Measurements from ENCODE around the gene PRXL2C. TPM values are rescaled to one million over a fixed set of nuclear protein-coding genes. Genes with fewer than 3 reads are reported as not detected.
A peak's percentile ranks its signal among the peaks of the same experiment; 100 is the strongest.

PRXL2C gene
- total RNA-seq, 1 donor from 2014 or later = 6.7 TPM

GRCh38 chr9:96660692-96661248, 5.7 kb upstream of the PRXL2C start:
- H3K4me3 Mint-ChIP-seq = no peak overlapping the region
- H3K36me3 Mint-ChIP-seq (ENCODE audit: low read depth) = no peaks in the 10 kb centered on the region
- peaks cover 4% of the 10 kb centered on the region for H3K4me1 Mint-ChIP-seq
- H3K27ac Mint-ChIP-seq (ENCODE audit: unreplicated experiment) = no peak overlapping the region
- no peak for DNase-seq (ENCODE audit: low read depth, low spot score)
- no peaks in the 10 kb centered on the region for H3K9me3 Mint-ChIP-seq
- peaks cover 23% of the 10 kb centered on the region for H3K27me3 Mint-ChIP-seq (ENCODE audit: low read depth)
- no peak for TF ChIP-seq CTCF (conservative IDR thresholded peaks at IDR 0.05)

- peak; percentile 49 for DNase-seq (ENCODE audit: low read depth, low spot score)
- no peaks in the 10 kb centered on the region for H3K36me3 Mint-ChIP-seq (ENCODE audit: low read depth)
- peaks cover 12% of the 10 kb centered on the region for H3K4me1 Mint-ChIP-seq
- no peaks in the 10 kb centered on the region for H3K9me3 Mint-ChIP-seq
- TF ChIP-seq CTCF (conservative IDR thresholded peaks at IDR 0.05) = peak; percentile 41
- peak overlapping the region; percentile 88 for H3K4me3 Mint-ChIP-seq
- peaks cover 24% of the 10 kb centered on the region for H3K27me3 Mint-ChIP-seq (ENCODE audit: low read depth)
- peak overlapping the region; percentile 31 for H3K27ac Mint-ChIP-seq (ENCODE audit: unreplicated experiment)
Observed at GRCh38 chr9:96654450-96655197, 493 bp downstream of the PRXL2C start.

GRCh38 chr9:96651626-96652025, 3.5 kb downstream of the PRXL2C start:
- Mint-ChIP-seq H3K27me3 (ENCODE audit: low read depth) (peaks cover 7% of the 10 kb centered on the region), H3K4me3 (peak overlapping the region; percentile 71), H3K27ac (ENCODE audit: unreplicated experiment) (no peak overlapping the region), H3K4me1 (peaks cover 12% of the 10 kb centered on the region), H3K36me3 (ENCODE audit: low read depth) (no peaks in the 10 kb centered on the region), H3K9me3 (no peaks in the 10 kb centered on the region)
- peak; percentile 70 for TF ChIP-seq CTCF (conservative IDR thresholded peaks at IDR 0.05)
- DNase-seq (ENCODE audit: low read depth, low spot score) = no peak

- no peak for DNase-seq (ENCODE audit: low read depth, low spot score)
Observed at GRCh38 chr9:96649620-96650324, 5.3 kb downstream of the PRXL2C start.

More at GRCh38 chr9:96649620-96650324, 5.3 kb downstream of the PRXL2C start:
- Mint-ChIP-seq H3K36me3 (ENCODE audit: low read depth) (peaks cover 7% of the 10 kb centered on the region), H3K27me3 (ENCODE audit: low read depth) (no peaks in the 10 kb centered on the region), H3K27ac (ENCODE audit: unreplicated experiment) (no peak overlapping the region), H3K4me3 (no peak overlapping the region), H3K4me1 (peaks cover 6% of the 10 kb centered on the region), H3K9me3 (no peaks in the 10 kb centered on the region)
- TF ChIP-seq CTCF (conservative IDR thresholded peaks at IDR 0.05) = no peak
